ENCODE measurements around the gene CCDC171. TPM values are rescaled to one million over a fixed set of nuclear protein-coding genes. Genes with fewer than 3 reads are reported as not detected.

CCDC171 gene
- total RNA-seq, 1 experiment from 2014 or later: 2.8 TPM

GRCh38 chr9:15622318-15622971 is 69.6 kb downstream of the CCDC171 start:
- DNase-seq (ENCODE audit: low spot score) (no peak), ATAC-seq (no peak)
- Mint-ChIP-seq H3K36me3 (peaks cover 9% of the 10 kb centered on the region), H3K4me3 (no peak overlapping the region), H3K9me3 (peaks cover 13% of the 10 kb centered on the region), H3K27ac (no peak overlapping the region), H3K4me1 (peaks cover 5% of the 10 kb centered on the region), H3K27me3 (ENCODE audit: low read depth) (no peaks in the 10 kb centered on the region)
- TF ChIP-seq ELF4 (CRISPR knock-in tag; IDR thresholded peaks at IDR 0.05; ENCODE audit: low read depth): no peak
- TF ChIP-seq FOXP4 (CRISPR knock-in tag; IDR thresholded peaks at IDR 0.05): no peak
- TF ChIP-seq PRRX2 (CRISPR knock-in tag; IDR thresholded peaks at IDR 0.05): no peak
- no peak for TF ChIP-seq CREM (CRISPR knock-in tag; IDR thresholded peaks at IDR 0.05)
- TF ChIP-seq ATF1 (CRISPR knock-in tag; IDR thresholded peaks at IDR 0.05): no peak
- no peak for TF ChIP-seq NR1H2 (CRISPR knock-in tag; IDR thresholded peaks at IDR 0.05)
- TF ChIP-seq HMGXB4 (CRISPR knock-in tag; IDR thresholded peaks at IDR 0.05): no peak
- no peak for TF ChIP-seq AFF4 (CRISPR knock-in tag; IDR thresholded peaks at IDR 0.05; ENCODE audit: borderline replicate concordance)
- TF ChIP-seq ATF6 (CRISPR knock-in tag; IDR thresholded peaks at IDR 0.05): no peak
- TF ChIP-seq CREB1 (CRISPR knock-in tag; IDR thresholded peaks at IDR 0.05): no peak
- no peak for TF ChIP-seq MAX (CRISPR knock-in tag; IDR thresholded peaks at IDR 0.05)
- TF ChIP-seq RORB (CRISPR knock-in tag; IDR thresholded peaks at IDR 0.05): no peak
- TF ChIP-seq E2F5 (CRISPR knock-in tag; IDR thresholded peaks at IDR 0.05): no peak
- no peak for TF ChIP-seq PRDM15 (CRISPR knock-in tag; IDR thresholded peaks at IDR 0.05)
- no peak for TF ChIP-seq NFYB (CRISPR knock-in tag; conservative IDR thresholded peaks at IDR 0.05; ENCODE audit: low read depth)
- TF ChIP-seq FOXP1 (CRISPR knock-in tag; IDR thresholded peaks at IDR 0.05; ENCODE audit: borderline replicate concordance): no peak
- ChIA-PET POLR2A (no interaction called here), CTCF (interaction anchor here (0.7 to 1.4 kb wide), 14 partner anchors 11 to 487 kb away, joined by 3 to 15 read pairs (median 4); partner anchors contain the start of genes CCDC171 and TTC39B)
